Measurements from ENCODE around the gene THADA.
A peak's percentile ranks its signal among the peaks of the same experiment; 100 is the strongest.
"Not testable (repeated sequence)": the region's sequence is repeated elsewhere in the genome, so short reads cannot be mapped to it uniquely, and the experiment has no call there.

THADA gene

DNA sequence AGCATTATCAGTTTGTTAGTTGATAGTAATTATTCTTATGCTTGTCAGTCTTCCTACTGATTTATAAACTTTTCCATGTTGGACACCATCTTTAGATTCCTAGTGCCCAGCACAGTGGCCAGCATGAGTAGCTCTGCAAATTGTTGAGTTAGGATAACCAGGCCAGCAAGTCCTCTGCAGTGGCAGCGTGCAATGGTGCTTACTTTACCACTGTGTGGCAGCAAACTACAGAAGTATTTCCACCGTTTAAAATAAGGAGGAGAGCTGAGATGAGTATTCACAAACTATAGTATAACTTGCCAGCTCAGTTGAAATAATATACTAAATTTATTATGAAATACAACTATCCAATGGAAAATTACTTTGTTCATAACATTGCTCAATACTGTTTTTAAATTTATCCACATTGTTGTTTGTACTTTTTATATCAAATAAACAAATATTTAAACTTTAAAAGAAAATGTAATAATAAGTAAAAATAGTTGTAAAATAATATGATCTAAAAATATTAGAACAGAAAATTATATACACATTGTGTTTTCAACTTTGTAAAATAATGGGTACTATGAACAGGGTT lies 9.3 kb upstream of the THADA start:
- intact Hi-C loops (cut with DNase I) = no loop called here
- DNase-seq = peak in 36 of 42 donors; percentile 12 to 73 (median 44)

- no peak for DNase-seq
- intact Hi-C loops (cut with DNase I) = no loop called here
Observed at GRCh38 chr2:43604674-43605073, 8.8 kb upstream of the THADA start.

GRCh38 chr2:43600596-43600995 lies 4.8 kb upstream of the THADA start:
- intact Hi-C loops (cut with DNase I); DNase-seq: not testable (repeated sequence)

- DNase-seq = no peak
- intact Hi-C loops (cut with DNase I) = loop anchor here (10.0 kb wide), 1 partner anchor 780 kb away; no protein-coding TSS in a partner anchor
Observed at GRCh38 chr2:43594875-43595274, 963 bp downstream of the THADA start.

DNA sequence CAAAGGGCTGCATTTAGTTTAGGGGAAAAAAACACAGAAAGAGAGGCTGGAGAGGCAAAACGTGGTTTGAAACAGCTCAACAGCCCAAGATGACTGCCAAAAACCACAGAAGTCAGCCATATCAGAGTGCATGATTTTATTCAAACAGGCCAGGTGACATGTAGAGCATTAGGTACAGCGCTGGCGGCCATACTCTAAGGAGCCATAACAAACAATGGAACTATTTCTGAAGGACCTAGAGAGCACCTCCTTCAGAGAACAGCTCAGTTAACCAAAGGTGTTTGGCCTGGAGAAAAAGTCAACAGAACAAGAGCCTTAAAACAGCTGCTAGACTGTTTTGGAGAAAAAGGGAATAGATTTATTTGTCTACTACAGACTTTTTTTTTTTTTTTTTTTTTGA lies 2.6 kb downstream of the THADA start:
- DNase-seq = no peak
- intact Hi-C loops (cut with DNase I) = loop anchor here (10.0 kb wide), 1 partner anchor 778 kb away; no protein-coding TSS in a partner anchor

GRCh38 chr2:43592443-43592842 lies 3.4 kb downstream of the THADA start:
- no peak for DNase-seq
- intact Hi-C loops (cut with DNase I) = loop anchor here (10.0 kb wide), 1 partner anchor 778 kb away; no protein-coding TSS in a partner anchor

DNA sequence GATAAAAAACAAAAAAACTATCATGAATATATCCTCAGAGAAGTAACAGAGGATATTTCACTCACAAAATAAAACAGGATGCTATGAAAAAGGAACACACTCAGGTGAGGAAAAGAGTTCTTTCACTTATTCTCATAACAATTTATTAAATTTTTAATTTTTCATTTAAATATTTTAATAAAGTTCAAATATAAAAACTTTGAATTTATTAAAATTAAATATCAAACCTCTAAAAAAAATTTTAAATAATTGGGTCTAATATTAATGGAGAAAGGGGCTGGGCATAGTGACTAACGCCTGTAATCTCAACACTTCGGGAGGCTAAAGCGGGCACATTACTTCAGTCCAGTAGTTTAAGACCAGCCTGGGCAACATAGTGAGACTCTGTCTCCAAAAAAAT lies 10.1 kb downstream of the THADA start:
- intact Hi-C loops (cut with DNase I) = no loop called here

DNA sequence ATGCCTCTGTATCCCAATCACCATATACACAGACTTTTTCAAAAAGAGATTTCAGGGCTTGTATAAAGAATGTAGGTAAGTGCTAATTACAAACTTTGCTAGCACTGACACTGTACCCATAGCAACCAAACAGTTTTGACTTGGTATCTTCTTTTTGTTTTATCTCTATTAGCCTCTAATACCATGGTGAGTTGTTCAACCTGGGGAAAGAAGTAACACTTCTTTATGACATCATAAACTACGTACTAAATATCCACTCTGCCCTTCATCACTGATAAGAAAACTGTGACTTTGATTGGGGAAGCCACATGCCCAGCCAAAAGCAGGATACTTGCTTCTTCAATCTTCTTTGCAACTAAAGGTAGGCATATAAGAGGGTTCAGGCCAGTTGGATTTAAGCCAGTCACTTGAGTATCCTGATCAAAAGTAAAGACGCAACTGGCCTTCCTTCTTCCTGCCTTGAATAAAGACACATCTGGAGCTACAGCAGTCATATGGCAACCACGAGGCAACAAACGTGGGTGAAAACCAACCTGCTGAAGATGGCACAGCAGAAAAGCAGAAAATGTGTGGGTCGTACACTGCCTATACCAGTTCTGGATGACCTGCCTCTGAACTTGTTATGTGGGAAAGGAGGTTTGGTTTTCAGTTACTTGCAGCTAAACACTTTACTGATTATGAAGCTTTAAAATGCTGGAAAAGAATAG lies 16.4 kb downstream of the THADA start:
- peak in 16 of 42 donors; percentile 13 to 71 (median 36) for DNase-seq
- intact Hi-C loops (cut with DNase I) = no loop called here

More for the DNA sequence above, 10.1 kb downstream of the THADA start:
- DNase-seq = no peak

GRCh38 chr2:43576981-43577892 lies 18.6 kb downstream of the THADA start:
- intact Hi-C loops (cut with DNase I) = no loop called here
- peak in 15 of 42 donors; percentile 20 to 64 (median 37) for DNase-seq

DNA sequence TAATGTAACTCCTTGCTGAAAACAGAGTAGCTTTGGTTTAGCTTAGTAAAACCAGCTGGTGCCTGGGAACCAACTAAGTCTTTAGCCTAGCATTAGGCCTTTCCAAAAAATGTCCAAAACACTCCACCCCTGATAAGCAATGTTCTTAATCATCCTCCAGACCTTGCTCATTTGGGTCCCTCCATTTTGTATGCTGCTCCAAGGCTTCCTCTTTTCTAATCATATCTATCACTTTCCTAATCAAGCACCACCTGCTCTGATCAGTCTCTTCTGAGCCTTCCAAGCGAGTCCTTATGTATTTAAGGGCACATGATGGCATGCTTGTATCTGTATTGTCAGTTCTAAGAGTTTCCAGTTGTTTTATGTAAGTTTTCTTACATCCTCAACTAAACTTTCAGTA lies 23.6 kb downstream of the THADA start:
- intact Hi-C loops (cut with DNase I) = no loop called here
- DNase-seq = no peak

DNA sequence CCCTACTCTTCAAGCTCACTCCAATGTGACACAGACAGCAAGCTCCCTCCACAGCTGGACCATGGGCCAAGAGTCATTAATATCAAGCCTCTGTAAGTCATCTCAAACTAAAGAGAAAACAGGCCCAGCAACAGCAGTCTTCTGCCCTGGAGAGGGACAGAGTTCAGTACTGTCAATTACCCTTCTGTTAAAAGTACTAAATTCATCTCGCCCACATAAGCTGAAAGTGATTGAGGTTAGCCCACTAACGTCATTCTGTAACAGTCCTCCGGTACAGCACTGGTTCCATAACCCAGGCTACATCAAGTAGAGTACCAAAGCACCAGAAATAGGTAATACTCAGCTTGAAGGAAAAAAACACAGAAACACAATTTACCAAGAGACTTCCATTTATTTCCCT lies 25.9 kb downstream of the THADA start:
- peak in 2 of 42 donors; percentile 14 to 33 for DNase-seq
- intact Hi-C loops (cut with DNase I) = no loop called here

- DNase-seq = no peak
- intact Hi-C loops (cut with DNase I) = no loop called here
Observed at GRCh38 chr2:43568228-43568627, 27.6 kb downstream of the THADA start.

- intact Hi-C loops (cut with DNase I) = no loop called here
- DNase-seq = no peak
Observed at GRCh38 chr2:43566461-43566729, 29.4 kb downstream of the THADA start.

DNA sequence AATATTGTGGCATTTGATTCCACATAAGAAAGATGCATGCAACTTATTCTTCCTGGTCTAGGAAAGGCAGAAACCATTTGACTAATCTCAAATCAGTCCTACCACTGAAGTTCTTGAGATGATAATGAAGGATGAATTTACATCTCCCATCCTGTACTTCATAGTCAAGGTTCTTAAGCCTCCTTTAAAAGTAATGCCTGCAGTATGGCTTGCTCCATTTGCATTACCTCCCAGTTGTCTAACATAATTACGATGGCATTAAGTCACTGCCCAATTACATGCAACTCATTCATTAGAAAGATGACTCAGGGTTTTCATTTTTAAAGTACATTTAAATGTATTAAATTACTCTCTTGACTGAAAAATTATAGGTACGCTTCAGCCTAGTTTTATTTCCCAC lies 32.2 kb downstream of the THADA start:
- intact Hi-C loops (cut with DNase I) = no loop called here
- DNase-seq = no peak

DNA sequence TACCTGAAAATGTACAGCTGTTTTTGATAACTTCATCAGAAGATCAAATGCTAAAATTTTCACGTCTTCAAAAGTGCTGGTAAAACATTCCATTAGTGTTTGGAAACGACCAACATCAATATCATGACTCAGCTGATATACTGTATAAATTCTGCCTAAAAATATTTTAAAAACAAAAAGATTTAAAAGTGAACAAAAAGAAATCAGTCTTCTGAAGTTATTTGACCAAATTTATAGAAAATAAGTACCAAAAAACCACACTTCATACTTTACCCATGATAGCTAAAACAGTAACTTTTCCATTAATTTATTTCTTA lies 35.6 kb downstream of the THADA start:
- intact Hi-C loops (cut with DNase I) = no loop called here
- no peak for DNase-seq

- intact Hi-C loops (cut with DNase I) = no loop called here
- DNase-seq = no peak
Observed at GRCh38 chr2:43559391-43560230, 36.2 kb downstream of the THADA start.

GRCh38 chr2:43557196-43557595 lies 38.6 kb downstream of the THADA start:
- intact Hi-C loops (cut with DNase I) = no loop called here
- DNase-seq = no peak

GRCh38 chr2:43556256-43556655 lies 39.6 kb downstream of the THADA start:
- intact Hi-C loops (cut with DNase I) = no loop called here
- DNase-seq = peak in 17 of 42 donors; percentile 18 to 74 (median 35)

- intact Hi-C loops (cut with DNase I) = no loop called here
- DNase-seq = no peak
Observed at GRCh38 chr2:43553341-43553855, 42.4 kb downstream of the THADA start.

Measured in head of caudate nucleus (tissue), 42 donors.